CD1c-positive myeloid dendritic cell (primary cell): ENCODE results near the gene MEIKIN.

ENCODE experiments used
- DNase-seq: peaks from one replicate; pipeline ENCODE4 v3.0.0-alpha.2; 2016; ENCODE audit errors: extremely low spot score

Gene MEIKIN

GRCh38 chr5:131974016-131974415 lies 28.6 kb upstream of the MEIKIN start:
- no peak for DNase-seq

GRCh38 chr5:131973089-131973712 lies 27.7 kb upstream of the MEIKIN start:
- DNase-seq = no peak

- no peak for DNase-seq
These were observed 23.0 kb upstream of the MEIKIN start for GRCh38 chr5:131968396-131968954.

GRCh38 chr5:131966551-131966950 lies 21.1 kb upstream of the MEIKIN start:
- DNase-seq = no peak

- DNase-seq = no peak
These were observed 20.5 kb upstream of the MEIKIN start for GRCh38 chr5:131965826-131966415.

- DNase-seq = no peak
These were observed 14.4 kb upstream of the MEIKIN start for GRCh38 chr5:131959906-131960305.

- DNase-seq = no peak
These were observed 13.7 kb upstream of the MEIKIN start for GRCh38 chr5:131959136-131959535.

- no peak for DNase-seq
These were observed 12.4 kb upstream of the MEIKIN start for GRCh38 chr5:131957721-131958441.

GRCh38 chr5:131953969-131954368 lies 8.5 kb upstream of the MEIKIN start:
- DNase-seq = no peak

GRCh38 chr5:131952301-131952857 lies 6.9 kb upstream of the MEIKIN start:
- DNase-seq = no peak

GRCh38 chr5:131950706-131951105 lies 5.2 kb upstream of the MEIKIN start:
- DNase-seq = no peak

- no peak for DNase-seq
These were observed 2.0 kb upstream of the MEIKIN start for GRCh38 chr5:131947445-131947844.

- DNase-seq = peak; percentile 76
These were observed 537 bp downstream of the MEIKIN start for GRCh38 chr5:131944702-131945550.

- peak; percentile 69 for DNase-seq
These were observed 1.5 kb downstream of the MEIKIN start for GRCh38 chr5:131943916-131944315.

- peak; percentile 16 for DNase-seq
These were observed 3.4 kb downstream of the MEIKIN start for GRCh38 chr5:131942016-131942415.

- no peak for DNase-seq
These were observed 5.6 kb downstream of the MEIKIN start for GRCh38 chr5:131939690-131940345.

- no peak for DNase-seq
These were observed 13.2 kb downstream of the MEIKIN start for GRCh38 chr5:131932235-131932634.

- DNase-seq = no peak
These were observed 16.5 kb downstream of the MEIKIN start for GRCh38 chr5:131928957-131929356.

GRCh38 chr5:131926168-131926567 lies 19.3 kb downstream of the MEIKIN start:
- no peak for DNase-seq

- DNase-seq = no peak
These were observed 29.0 kb downstream of the MEIKIN start for GRCh38 chr5:131916481-131916880.

GRCh38 chr5:131914472-131914871 lies 31.0 kb downstream of the MEIKIN start:
- DNase-seq = no peak
